HepG2 (cell line): ENCODE data around the gene SLC43A1. TPM values are rescaled to one million over a fixed set of nuclear protein-coding genes. Genes with fewer than 3 reads are reported as not detected.

Source experiments
- BRD4 ChIP-seq: sonication (generic); formaldehyde crosslinking; IDR thresholded peaks from 2 replicates; pipeline ENCODE4 v1.4.0; 2020; ENCODE audit warnings: missing genetic modification reagents
- CHD2 ChIP-seq: IDR thresholded peaks from 2 replicates; pipeline ENCODE4 v1.6.1; 2011; ENCODE audit warnings: low read depth, low read length, improper control_type of control experiment
- DDIT3 ChIP-seq: sonication (generic); formaldehyde crosslinking; IDR thresholded peaks from 2 replicates; pipeline ENCODE4 v1.4.0; 2020; ENCODE audit warnings: mild to moderate bottlenecking, missing genetic modification reagents
- ELF1 ChIP-seq: sonication (generic); formaldehyde crosslinking; IDR thresholded peaks from 2 replicates; pipeline ENCODE4 v1.4.0; 2020; ENCODE audit warnings: missing genetic modification reagents
- FIP1L1 ChIP-seq: fragments of 200-400 bp; formaldehyde crosslinking; IDR thresholded peaks from 2 replicates; pipeline ENCODE4 v1.6.1; 2018; ENCODE audit warnings: low read depth, mild to moderate bottlenecking, low read length, moderate library complexity, borderline replicate concordance; ENCODE audit not compliant: insufficient read depth
- FOSL2 ChIP-seq: sonication (generic); formaldehyde crosslinking; IDR thresholded peaks from 2 replicates; pipeline ENCODE4 v1.4.0; 2020; ENCODE audit warnings: missing genetic modification reagents
- FOXM1 ChIP-seq: sonication (generic); formaldehyde crosslinking; IDR thresholded peaks from 2 replicates; pipeline ENCODE4 v1.5.0; 2020; ENCODE audit warnings: missing genetic modification reagents
- GLI4 ChIP-seq: sonication (generic); formaldehyde crosslinking; IDR thresholded peaks from 2 replicates; pipeline ENCODE4 v1.5.1; 2020; ENCODE audit warnings: missing genetic modification reagents, mild to moderate bottlenecking, moderate library complexity, borderline replicate concordance
- GZF1 ChIP-seq: sonication (generic); formaldehyde crosslinking; IDR thresholded peaks from 2 replicates; pipeline ENCODE4 v1.5.1; 2020; ENCODE audit warnings: mild to moderate bottlenecking, missing genetic modification reagents
- LCORL ChIP-seq, 2 experiments: fragments of 450-650 bp in 1 of 2; sonication (generic) in 1 of 2; formaldehyde crosslinking in 1 of 2; IDR thresholded peaks; 2 replicates each; pipeline versions ENCODE4 v1.5.0 to v1.6.1; 2017 to 2020; ENCODE audit warnings: antibody characterized with exemption in 1 of 2, missing genetic modification reagents in 1 of 2
- MLXIP ChIP-seq: sonication (generic); formaldehyde crosslinking; IDR thresholded peaks from 2 replicates; pipeline ENCODE4 v1.9.0; 2021; ENCODE audit warnings: missing genetic modification reagents, borderline replicate concordance
- NCOA1 ChIP-seq: sonication (generic); formaldehyde crosslinking; IDR thresholded peaks from 2 replicates; pipeline ENCODE4 v1.9.0; 2021; ENCODE audit warnings: missing genetic modification reagents
- NFRKB ChIP-seq: fragments of 450-650 bp; IDR thresholded peaks from 2 replicates; pipeline ENCODE4 v1.6.1; 2017
- PAXIP1 ChIP-seq: sonication (generic); formaldehyde crosslinking; conservative IDR thresholded peaks from 2 replicates; pipeline ENCODE4 v1.4.0; 2020; ENCODE audit warnings: mild to moderate bottlenecking, missing genetic modification reagents, moderate library complexity
- PITX1 ChIP-seq: sonication (generic); formaldehyde crosslinking; IDR thresholded peaks from 2 replicates; pipeline ENCODE4 v1.5.1; 2020; ENCODE audit warnings: mild to moderate bottlenecking, missing genetic modification reagents
- POLR2AphosphoS5 ChIP-seq: IDR thresholded peaks from 2 replicates; pipeline ENCODE4 v1.6.1; 2012; ENCODE audit warnings: low read depth, low read length
- PTBP1 ChIP-seq: fragments of 200-400 bp; formaldehyde crosslinking; IDR thresholded peaks from 2 replicates; pipeline ENCODE4 v1.6.1; 2018; ENCODE audit warnings: low read length, low read depth; ENCODE audit not compliant: poor library complexity, severe bottlenecking
- RNF2 ChIP-seq: fragments of 450-650 bp; conservative IDR thresholded peaks from 2 replicates; pipeline ENCODE4 v1.6.1; 2016; ENCODE audit warnings: low read depth
- SNAPC2 ChIP-seq: sonication (generic); formaldehyde crosslinking; IDR thresholded peaks from 2 replicates; pipeline ENCODE4 v1.8.1; 2022; ENCODE audit warnings: mild to moderate bottlenecking, missing genetic modification reagents
- SP2 ChIP-seq: sonication (generic); formaldehyde crosslinking; IDR thresholded peaks from 2 replicates; pipeline ENCODE4 v1.5.1; 2020; ENCODE audit warnings: mild to moderate bottlenecking, missing genetic modification reagents
- YY1 ChIP-seq: IDR thresholded peaks from 2 replicates; pipeline ENCODE4 v1.6.1; 2011; ENCODE audit warnings: low read length, low read depth, moderate library complexity, mild to moderate bottlenecking; ENCODE audit not compliant: insufficient read depth, insufficient replicate concordance
- ZBTB7B ChIP-seq: sonication (generic); formaldehyde crosslinking; IDR thresholded peaks from 2 replicates; pipeline ENCODE4 v1.4.0; 2020; ENCODE audit warnings: missing genetic modification reagents
- ZNF572 ChIP-seq: sonication (generic); formaldehyde crosslinking; IDR thresholded peaks from 2 replicates; pipeline ENCODE4 v1.5.1; 2020; ENCODE audit warnings: mild to moderate bottlenecking, missing genetic modification reagents
- ZNF614 ChIP-seq: IDR thresholded peaks from 2 replicates; pipeline ENCODE4 v1.6.1; 2018; ENCODE audit warnings: missing biosample characterization, missing genetic modification reagents, inconsistent platforms, borderline replicate concordance
- ZSCAN20 ChIP-seq: sonication (generic); formaldehyde crosslinking; IDR thresholded peaks from 2 replicates; pipeline ENCODE4 v1.4.0; 2020; ENCODE audit warnings: missing genetic modification reagents, mild to moderate bottlenecking, borderline replicate concordance
- polyA plus RNA-seq, 8 experiments: library from polyadenylated mRNA; depleted of rRNA in 3 of 8; stranded (reverse) in 7 of 8; unstranded in 1 of 8; fragments of >200 nt; fragmentation: Illumina TruSeq in 4 of 8; extraction: Trizol in 4 of 8; gene quantifications; 2 replicates each; pipeline versions ENCODE4 v1.2.1 to v1.2.3, GENCODE V29; 2011 to 2016; ENCODE audit warnings: low read depth in 4 of 8, missing spikeins in 1 of 8, mixed read lengths in 1 of 8; ENCODE audit not compliant: insufficient read depth in 1 of 8
- total RNA-seq, 5 experiments: library from RNA; depleted of rRNA; stranded (reverse); fragments of >200 nt; fragmentation: Illumina TruSeq; extraction: Trizol; gene quantifications; 2 replicates each; pipeline ENCODE4 v1.2.3, GENCODE V29; 2016; ENCODE audit warnings: low read depth in 1 of 5

The SLC43A1 gene
- total and polyA plus RNA-seq, 2 of the 13 experiments (the other 11 are each of a cell fraction or from before 2014, with no cell fraction given): 72.3 to 87.6 TPM

- TF ChIP-seq GLI4 (CRISPR knock-in tag) (no peak), PAXIP1 (CRISPR knock-in tag) (no peak), ELF1 (CRISPR knock-in tag) (no peak), YY1 (no peak), DDIT3 (CRISPR knock-in tag) (no peak), ZNF614 (CRISPR knock-in tag) (no peak), MLXIP (no peak), ZSCAN20 (no peak), GZF1 (no peak), CHD2 (no peak), NCOA1 (CRISPR knock-in tag) (no peak), FOXM1 (CRISPR knock-in tag) (no peak), ZBTB7B (CRISPR knock-in tag) (no peak), POLR2AphosphoS5 (no peak), NFRKB (no peak), SP2 (CRISPR knock-in tag) (no peak), PTBP1 (no peak), SNAPC2 (CRISPR knock-in tag) (no peak), FOSL2 (CRISPR knock-in tag) (no peak), RNF2 (no peak), LCORL (IDR thresholded peaks at IDR 0.05) (no peak), LCORL (CRISPR knock-in tag; IDR thresholded peaks at IDR 0.05) (no peak), ZNF572 (no peak), BRD4 (CRISPR knock-in tag) (no peak), FIP1L1 (no peak), PITX1 (no peak)
These were observed 54.4 kb downstream of the SLC43A1 start (continued) for GRCh38 chr11:57460758-57461749.
